Liver (tissue), 9 donors: ENCODE results near the gene SLC16A8. TPM values are rescaled to one million over a fixed set of nuclear protein-coding genes. Genes with fewer than 3 reads are reported as not detected.
A peak's percentile ranks its signal among the peaks of the same experiment; 100 is the strongest.

Experiments
- DNase-seq: peaks from one replicate; pipeline ENCODE4 v3.0.0-alpha.2; 2017; ENCODE audit warnings: low spot score
- H3K27ac ChIP-seq, 2 donors: one replicate each; pipeline ENCODE4 v1.7.0; 2013; ENCODE audit warnings: inconsistent platforms in 2 of 2, low read length in 2 of 2, control low read depth in 1 of 2, low read depth in 1 of 2, mild to moderate bottlenecking in 1 of 2
- H3K27me3 ChIP-seq, 4 donors: one replicate each; pipeline versions ENCODE4 v1.6.1 to v1.7.0; 2013; ENCODE audit warnings: low read length in 3 of 4, inconsistent platforms in 1 of 4, mild to moderate bottlenecking in 1 of 4, moderate library complexity in 1 of 4; ENCODE audit not compliant: control insufficient read depth in 4 of 4, insufficient read depth in 4 of 4
- H3K36me3 ChIP-seq, 4 donors: one replicate each; pipeline versions ENCODE4 v1.6.1 to v1.7.0; 2013; ENCODE audit warnings: low read length in 3 of 4, mild to moderate bottlenecking in 3 of 4, low read depth in 1 of 4, moderate library complexity in 1 of 4; ENCODE audit not compliant: control insufficient read depth in 4 of 4, insufficient read depth in 3 of 4
- H3K4me1 ChIP-seq, 4 donors: one replicate each; pipeline versions ENCODE4 v1.6.1 to v1.7.0; 2013; ENCODE audit warnings: low read length in 3 of 4, mild to moderate bottlenecking in 3 of 4, moderate library complexity in 1 of 4; ENCODE audit not compliant: control insufficient read depth in 4 of 4, insufficient read depth in 4 of 4
- H3K4me3 ChIP-seq, 3 donors: one replicate each; pipeline versions ENCODE4 v1.6.1 to v1.7.0; 2013; ENCODE audit warnings: low read length in 3 of 3, control low read depth in 1 of 3, low read depth in 1 of 3, mild to moderate bottlenecking in 1 of 3
- H3K9ac ChIP-seq, 2 donors: one replicate each; pipeline ENCODE4 v1.7.0; 2013; ENCODE audit warnings: low read length in 2 of 2, mild to moderate bottlenecking in 2 of 2, moderate library complexity in 2 of 2, control low read depth in 1 of 2, low read depth in 1 of 2
- H3K9me3 ChIP-seq, 4 donors: one replicate each; pipeline versions ENCODE4 v1.6.1 to v1.7.0; 2013; ENCODE audit warnings: low read length in 3 of 4; ENCODE audit not compliant: control insufficient read depth in 4 of 4
- EGR1 ChIP-seq, 2 donors: IDR thresholded peaks; 2 replicates each; pipeline ENCODE4 v1.6.1; 2016 to 2018; ENCODE audit warnings: antibody characterized with exemption in 2 of 2, low read depth in 2 of 2
- FOXA1 ChIP-seq: IDR thresholded peaks from 2 replicates; pipeline ENCODE4 v1.6.1; 2016; ENCODE audit warnings: antibody characterized with exemption
- FOXA2 ChIP-seq: IDR thresholded peaks from 2 replicates; pipeline ENCODE4 v1.6.1; 2016; ENCODE audit warnings: antibody characterized with exemption
- GABPA ChIP-seq, 2 donors: IDR thresholded peaks in 1 of 2; conservative IDR thresholded peaks in 1 of 2; 2 replicates each; pipeline ENCODE4 v1.6.1; 2016; ENCODE audit warnings: antibody characterized with exemption in 2 of 2, mild to moderate bottlenecking in 1 of 2, moderate library complexity in 1 of 2
- HNF4A ChIP-seq, 2 donors: conservative IDR thresholded peaks; 2 replicates each; pipeline ENCODE4 v1.6.1; 2016; ENCODE audit warnings: antibody characterized with exemption in 2 of 2, mild to moderate bottlenecking in 2 of 2
- HNF4G ChIP-seq: IDR thresholded peaks from 2 replicates; pipeline ENCODE4 v1.6.1; 2016; ENCODE audit warnings: antibody characterized with exemption
- JUND ChIP-seq, 2 donors: IDR thresholded peaks; 2 replicates each; pipeline ENCODE4 v1.6.1; 2016; ENCODE audit warnings: antibody characterized with exemption in 2 of 2
- NR2F2 ChIP-seq: IDR thresholded peaks from 2 replicates; pipeline ENCODE4 v1.6.1; 2016; ENCODE audit warnings: antibody characterized with exemption
- RAD21 ChIP-seq, 2 donors: IDR thresholded peaks; 2 replicates each; pipeline ENCODE4 v1.6.1; 2016; ENCODE audit warnings: antibody characterized with exemption in 2 of 2, mild to moderate bottlenecking in 2 of 2
- RXRA ChIP-seq, 2 donors: IDR thresholded peaks; 2 replicates each; pipeline ENCODE4 v1.6.1; 2017 to 2018; ENCODE audit warnings: antibody characterized with exemption in 2 of 2, mild to moderate bottlenecking in 1 of 2
- SP1 ChIP-seq: IDR thresholded peaks from 2 replicates; pipeline ENCODE4 v1.6.1; 2018; ENCODE audit warnings: antibody characterized with exemption, mild to moderate bottlenecking
- TAF1 ChIP-seq: conservative IDR thresholded peaks from 2 replicates; pipeline ENCODE4 v1.6.1; 2016; ENCODE audit warnings: antibody characterized with exemption, mild to moderate bottlenecking
- YY1 ChIP-seq: IDR thresholded peaks from 2 replicates; pipeline ENCODE4 v1.6.1; 2016; ENCODE audit warnings: antibody characterized with exemption, mild to moderate bottlenecking
- WGBS: extraction: QIAGEN DNeasy Blood & Tissue Kit; methylation state at CpG from one replicate; pipeline ENCODE4 v1.1.7; 2013; 5-methylcytosine and 5-hydroxymethylcytosine counted together
- polyA plus RNA-seq, 2 donors: library from polyadenylated mRNA; stranded (reverse) in 1 of 2; unstranded in 1 of 2; fragments of 200-250 nt in 1 of 2; fragments of >200 nt in 1 of 2; fragmentation: Nextera tagmentation in 1 of 2; extraction: Ambion mirVana in 1 of 2; gene quantifications; one replicate each; pipeline versions ENCODE4 v1.2.1 to v1.2.3, GENCODE V29; 2013 to 2015
- total RNA-seq, 2 donors: library from RNA; depleted of rRNA; stranded (reverse); fragments of >200 nt; gene quantifications; one replicate each; pipeline ENCODE4 v1.2.3, GENCODE V29; 2014
- TF ChIP-seq, protein P1 (sequence below): fragments of 150-350 bp; IDR thresholded peaks from 2 replicates; pipeline ENCODE4 v1.5.1; 2017; ENCODE audit warnings: improper control_type of control experiment, low read depth, low read length; ENCODE audit not compliant: missing input control
- TF ChIP-seq, protein P2 (sequence below): IDR thresholded peaks from 2 replicates; pipeline ENCODE4 v1.6.1; 2016; ENCODE audit warnings: antibody characterized with exemption
- TF ChIP-seq, protein P3 (sequence below): IDR thresholded peaks from 2 replicates; pipeline ENCODE4 v1.6.1; 2016; ENCODE audit warnings: antibody characterized with exemption, mild to moderate bottlenecking
- TF ChIP-seq, protein P4 (sequence below): IDR thresholded peaks from 2 replicates; pipeline ENCODE4 v1.6.1; 2016; ENCODE audit warnings: antibody characterized with exemption
- TF ChIP-seq, protein P5 (sequence below): IDR thresholded peaks from 2 replicates; pipeline ENCODE4 v1.6.1; 2016; ENCODE audit warnings: antibody characterized with exemption
- donor health status: healthy.
- donor health status: healthy.
- donor health status: healthy.
- donor health status: healthy.
- donor health status: healthy.

Gene SLC16A8
- total and polyA plus RNA-seq, 4 donors = 0.10 TPM; not detected in 3

DNA sequence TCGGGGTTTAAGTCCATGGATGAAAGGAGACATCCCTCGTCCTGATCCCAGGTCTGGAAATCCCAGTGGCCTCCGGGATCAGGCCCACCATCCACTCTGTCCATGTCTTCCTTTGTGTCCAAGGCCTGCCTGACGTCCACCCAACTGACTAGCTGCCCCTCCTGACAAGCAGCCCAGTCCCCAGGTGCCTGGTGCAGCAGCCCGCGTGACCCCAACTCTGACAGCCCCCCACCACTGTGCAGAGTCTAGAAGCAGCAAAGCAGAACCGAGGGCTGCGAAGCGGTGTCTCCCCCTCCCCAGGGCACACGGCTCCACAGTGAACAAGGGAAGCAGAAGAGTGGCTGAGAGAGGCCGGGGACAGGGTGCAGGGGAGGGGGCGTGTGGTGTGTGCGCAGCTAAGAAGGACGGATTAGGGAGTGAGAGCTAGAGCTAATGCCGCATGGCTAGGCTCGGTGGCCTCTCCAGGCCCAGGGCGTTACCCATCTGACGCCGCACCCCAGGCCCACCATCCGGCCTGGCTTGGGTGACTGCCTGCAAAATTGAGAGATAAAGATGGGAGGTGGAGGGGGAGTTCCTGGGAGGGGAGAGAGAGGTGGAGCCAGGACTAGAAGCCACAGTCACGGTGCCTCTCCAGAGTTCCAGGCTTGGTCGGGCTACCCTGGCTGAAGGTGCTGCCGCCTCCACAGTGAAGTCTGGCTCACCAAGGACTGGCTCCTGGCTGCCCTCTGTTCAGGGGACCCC lies 43.1 kb upstream of the SLC16A8 start:
- no peak overlapping the region for H3K27ac ChIP-seq
- TF ChIP-seq EGR1 (IDR thresholded peaks at IDR 0.05; ENCODE audit: low read depth in 2 of 2) (no peak), YY1 (no peak), FOXA2 (no peak), SP1 (no peak), RAD21 (IDR thresholded peaks at IDR 0.05) (no peak), FOXA1 (no peak), HNF4A (conservative IDR thresholded peaks at IDR 0.05) (no peak), HNF4G (no peak), TAF1 (no peak), RXRA (IDR thresholded peaks at IDR 0.05) (no peak), JUND (IDR thresholded peaks at IDR 0.05) (no peak), GABPA (IDR thresholded peaks at IDR 0.05 in 1 of 2, conservative IDR thresholded peaks at IDR 0.05 in 1 of 2) (no peak), NR2F2 (no peak)
- TF ChIP-seq, protein P1, sequence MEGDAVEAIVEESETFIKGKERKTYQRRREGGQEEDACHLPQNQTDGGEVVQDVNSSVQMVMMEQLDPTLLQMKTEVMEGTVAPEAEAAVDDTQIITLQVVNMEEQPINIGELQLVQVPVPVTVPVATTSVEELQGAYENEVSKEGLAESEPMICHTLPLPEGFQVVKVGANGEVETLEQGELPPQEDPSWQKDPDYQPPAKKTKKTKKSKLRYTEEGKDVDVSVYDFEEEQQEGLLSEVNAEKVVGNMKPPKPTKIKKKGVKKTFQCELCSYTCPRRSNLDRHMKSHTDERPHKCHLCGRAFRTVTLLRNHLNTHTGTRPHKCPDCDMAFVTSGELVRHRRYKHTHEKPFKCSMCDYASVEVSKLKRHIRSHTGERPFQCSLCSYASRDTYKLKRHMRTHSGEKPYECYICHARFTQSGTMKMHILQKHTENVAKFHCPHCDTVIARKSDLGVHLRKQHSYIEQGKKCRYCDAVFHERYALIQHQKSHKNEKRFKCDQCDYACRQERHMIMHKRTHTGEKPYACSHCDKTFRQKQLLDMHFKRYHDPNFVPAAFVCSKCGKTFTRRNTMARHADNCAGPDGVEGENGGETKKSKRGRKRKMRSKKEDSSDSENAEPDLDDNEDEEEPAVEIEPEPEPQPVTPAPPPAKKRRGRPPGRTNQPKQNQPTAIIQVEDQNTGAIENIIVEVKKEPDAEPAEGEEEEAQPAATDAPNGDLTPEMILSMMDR = no peak
- TF ChIP-seq, protein P2, sequence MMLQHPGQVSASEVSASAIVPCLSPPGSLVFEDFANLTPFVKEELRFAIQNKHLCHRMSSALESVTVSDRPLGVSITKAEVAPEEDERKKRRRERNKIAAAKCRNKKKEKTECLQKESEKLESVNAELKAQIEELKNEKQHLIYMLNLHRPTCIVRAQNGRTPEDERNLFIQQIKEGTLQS = no peak
- TF ChIP-seq, protein P3, sequence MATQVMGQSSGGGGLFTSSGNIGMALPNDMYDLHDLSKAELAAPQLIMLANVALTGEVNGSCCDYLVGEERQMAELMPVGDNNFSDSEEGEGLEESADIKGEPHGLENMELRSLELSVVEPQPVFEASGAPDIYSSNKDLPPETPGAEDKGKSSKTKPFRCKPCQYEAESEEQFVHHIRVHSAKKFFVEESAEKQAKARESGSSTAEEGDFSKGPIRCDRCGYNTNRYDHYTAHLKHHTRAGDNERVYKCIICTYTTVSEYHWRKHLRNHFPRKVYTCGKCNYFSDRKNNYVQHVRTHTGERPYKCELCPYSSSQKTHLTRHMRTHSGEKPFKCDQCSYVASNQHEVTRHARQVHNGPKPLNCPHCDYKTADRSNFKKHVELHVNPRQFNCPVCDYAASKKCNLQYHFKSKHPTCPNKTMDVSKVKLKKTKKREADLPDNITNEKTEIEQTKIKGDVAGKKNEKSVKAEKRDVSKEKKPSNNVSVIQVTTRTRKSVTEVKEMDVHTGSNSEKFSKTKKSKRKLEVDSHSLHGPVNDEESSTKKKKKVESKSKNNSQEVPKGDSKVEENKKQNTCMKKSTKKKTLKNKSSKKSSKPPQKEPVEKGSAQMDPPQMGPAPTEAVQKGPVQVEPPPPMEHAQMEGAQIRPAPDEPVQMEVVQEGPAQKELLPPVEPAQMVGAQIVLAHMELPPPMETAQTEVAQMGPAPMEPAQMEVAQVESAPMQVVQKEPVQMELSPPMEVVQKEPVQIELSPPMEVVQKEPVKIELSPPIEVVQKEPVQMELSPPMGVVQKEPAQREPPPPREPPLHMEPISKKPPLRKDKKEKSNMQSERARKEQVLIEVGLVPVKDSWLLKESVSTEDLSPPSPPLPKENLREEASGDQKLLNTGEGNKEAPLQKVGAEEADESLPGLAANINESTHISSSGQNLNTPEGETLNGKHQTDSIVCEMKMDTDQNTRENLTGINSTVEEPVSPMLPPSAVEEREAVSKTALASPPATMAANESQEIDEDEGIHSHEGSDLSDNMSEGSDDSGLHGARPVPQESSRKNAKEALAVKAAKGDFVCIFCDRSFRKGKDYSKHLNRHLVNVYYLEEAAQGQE = no peak
- TF ChIP-seq, protein P4, sequence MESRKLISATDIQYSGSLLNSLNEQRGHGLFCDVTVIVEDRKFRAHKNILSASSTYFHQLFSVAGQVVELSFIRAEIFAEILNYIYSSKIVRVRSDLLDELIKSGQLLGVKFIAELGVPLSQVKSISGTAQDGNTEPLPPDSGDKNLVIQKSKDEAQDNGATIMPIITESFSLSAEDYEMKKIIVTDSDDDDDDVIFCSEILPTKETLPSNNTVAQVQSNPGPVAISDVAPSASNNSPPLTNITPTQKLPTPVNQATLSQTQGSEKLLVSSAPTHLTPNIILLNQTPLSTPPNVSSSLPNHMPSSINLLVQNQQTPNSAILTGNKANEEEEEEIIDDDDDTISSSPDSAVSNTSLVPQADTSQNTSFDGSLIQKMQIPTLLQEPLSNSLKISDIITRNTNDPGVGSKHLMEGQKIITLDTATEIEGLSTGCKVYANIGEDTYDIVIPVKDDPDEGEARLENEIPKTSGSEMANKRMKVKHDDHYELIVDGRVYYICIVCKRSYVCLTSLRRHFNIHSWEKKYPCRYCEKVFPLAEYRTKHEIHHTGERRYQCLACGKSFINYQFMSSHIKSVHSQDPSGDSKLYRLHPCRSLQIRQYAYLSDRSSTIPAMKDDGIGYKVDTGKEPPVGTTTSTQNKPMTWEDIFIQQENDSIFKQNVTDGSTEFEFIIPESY = no peak
- TF ChIP-seq, protein P5, sequence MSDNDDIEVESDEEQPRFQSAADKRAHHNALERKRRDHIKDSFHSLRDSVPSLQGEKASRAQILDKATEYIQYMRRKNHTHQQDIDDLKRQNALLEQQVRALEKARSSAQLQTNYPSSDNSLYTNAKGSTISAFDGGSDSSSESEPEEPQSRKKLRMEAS = no peak
- no peaks in the 10 kb centered on the region for H3K4me1 ChIP-seq
- no peak overlapping the region for H3K9ac ChIP-seq
- WGBS = 96% methylated on average over 23 of the region's 23 CpGs
- no peak overlapping the region for H3K4me3 ChIP-seq
- H3K9me3 ChIP-seq = no peaks in the 10 kb centered on the region
- H3K36me3 ChIP-seq = peaks cover 0 to 6% (median 1%) of the 10 kb centered on the region in 4 donors
- peak; percentile 77 for DNase-seq
- no peaks in the 10 kb centered on the region for H3K27me3 ChIP-seq
